PC-9 (cell line): ENCODE measurements around the gene FERMT2. TPM values are rescaled to one million over a fixed set of nuclear protein-coding genes. Genes with fewer than 3 reads are reported as not detected.

Experiments used
- BruUV-seq: library from RNA; stranded (reverse); fragments of 400-500 nt; replicated peaks from 2 replicates; lab custom pipeline; 2021; lab: Mats Ljungman, UMichigan
- CTCF ChIA-PET: fragments of 300-600 bp; sonication (Branson Sonifier 250); formaldehyde crosslinking; loops from one replicate; lab custom pipeline; 2022; ENCODE audit warnings: antibody characterized with exemption; lab: Charles Lee
- POLR2A ChIA-PET: fragments of 300-600 bp; sonication (Branson Sonifier 250); formaldehyde crosslinking; loops from one replicate; lab custom pipeline; 2022; ENCODE audit warnings: antibody characterized with exemption; ENCODE audit not compliant: unreplicated experiment; lab: Charles Lee
- DNase-seq, 2 experiments: peaks; one replicate each; pipeline versions ENCODE4 v3.0.0 to v3.0.0-alpha.2; 2015 to 2022; ENCODE audit warnings: mixed read lengths in 1 of 2
- H2AFZ ChIP-seq: fragments of 200-600 bp; sonication (generic); 2 replicates; pipeline ENCODE4 v1.8.1; 2017; ENCODE audit warnings: antibody characterized with exemption
- H3F3A ChIP-seq: fragments of 200-600 bp; sonication (generic); 2 replicates; pipeline ENCODE4 v1.8.1; 2017; ENCODE audit warnings: antibody characterized with exemption, mild to moderate bottlenecking, low read depth; ENCODE audit not compliant: insufficient read depth
- H3K27ac ChIP-seq: fragments of 200-600 bp; sonication (generic); 2 replicates; pipeline ENCODE4 v1.6.1; 2016; ENCODE audit warnings: mixed run types
- H3K27me3 ChIP-seq: fragments of 200-600 bp; sonication (generic); 2 replicates; pipeline ENCODE4 v1.6.1; 2016; ENCODE audit warnings: low read depth, mixed run types; ENCODE audit not compliant: insufficient read depth
- H3K36me3 ChIP-seq: fragments of 200-600 bp; sonication (generic); 2 replicates; pipeline ENCODE4 v1.6.1; 2016; ENCODE audit warnings: low read depth, mixed run types
- H3K4me1 ChIP-seq: fragments of 200-600 bp; sonication (generic); replicated peaks from 2 replicates; pipeline ENCODE4 v1.6.1; 2016; ENCODE audit warnings: mixed run types; ENCODE audit not compliant: insufficient read depth
- H3K4me2 ChIP-seq: fragments of 200-600 bp; sonication (generic); 2 replicates; pipeline ENCODE4 v1.6.1; 2017; ENCODE audit warnings: mixed run types
- H3K4me3 ChIP-seq: fragments of 200-600 bp; sonication (generic); 2 replicates; pipeline ENCODE4 v1.6.1; 2016; ENCODE audit warnings: mixed run types
- H3K79me2 ChIP-seq: fragments of 200-600 bp; sonication (generic); 2 replicates; pipeline ENCODE4 v1.6.1; 2017; ENCODE audit warnings: low read depth, mixed run types
- H3K9me2 ChIP-seq: fragments of 200-600 bp; sonication (generic); 2 replicates; pipeline ENCODE4 v1.8.1; 2017; ENCODE audit warnings: mild to moderate bottlenecking; ENCODE audit not compliant: insufficient read depth
- H3K9me3 ChIP-seq: fragments of 200-600 bp; sonication (generic); 2 replicates; pipeline ENCODE4 v1.8.1; 2016; ENCODE audit warnings: low read depth; ENCODE audit not compliant: insufficient read depth
- H4K20me1 ChIP-seq: fragments of 200-600 bp; sonication (generic); 2 replicates; pipeline ENCODE4 v1.8.1; 2017; ENCODE audit not compliant: insufficient read depth
- CTCF ChIP-seq: fragments of 200-600 bp; sonication (generic); conservative IDR thresholded peaks from 2 replicates; pipeline ENCODE4 v1.6.1; 2017; ENCODE audit warnings: mixed run types, antibody characterized with exemption, mild to moderate bottlenecking, moderate library complexity
- EZH2 ChIP-seq: fragments of 200-600 bp; sonication (generic); IDR thresholded peaks from 2 replicates; pipeline ENCODE4 v1.8.0; 2017; ENCODE audit warnings: antibody characterized with exemption, low read depth
- intact Hi-C: fragments of 100-400 bp; cut with micrococcal nuclease; formaldehyde crosslinking; loops from one replicate; pipeline ENCODE4 v1.10.0; 2022; ENCODE audit not compliant: unreplicated experiment
- total RNA-seq: library from RNA; stranded (reverse); gene quantifications from 2 replicates; pipeline ENCODE4 v1.2.3, GENCODE V29; 2021

The FERMT2 gene
- total RNA-seq, 1 experiment from 2014 or later = 9.0 TPM

- no peaks in the 10 kb centered on the region for H4K20me1 ChIP-seq
- H3K9me3 ChIP-seq = no peaks in the 10 kb centered on the region
- H2AFZ ChIP-seq = no peak overlapping the region
- H3K9me2 ChIP-seq = no peaks in the 10 kb centered on the region
- H3K36me3 ChIP-seq = no peaks in the 10 kb centered on the region
- H3K4me1 ChIP-seq = peaks cover 4% of the 10 kb centered on the region; the same call in 1 of the 2 replicates
- BruUV-seq = no TSS peak
- H3K79me2 ChIP-seq = no peaks in the 10 kb centered on the region
- H3K27me3 ChIP-seq = no peaks in the 10 kb centered on the region
- no peak overlapping the region for H3K27ac ChIP-seq
- no peak overlapping the region for H3K4me3 ChIP-seq
- H3F3A ChIP-seq = no peaks in the 10 kb centered on the region
- ChIA-PET POLR2A (no interaction called here), CTCF (no interaction called here)
- no peak overlapping the region for H3K4me2 ChIP-seq
- intact Hi-C loops = no loop called here
- no peak for DNase-seq
- TF ChIP-seq CTCF (no peak), EZH2 (no peak)
These were observed 71.9 kb downstream of the FERMT2 start for GRCh38 chr14:52878946-52879345.

DNA sequence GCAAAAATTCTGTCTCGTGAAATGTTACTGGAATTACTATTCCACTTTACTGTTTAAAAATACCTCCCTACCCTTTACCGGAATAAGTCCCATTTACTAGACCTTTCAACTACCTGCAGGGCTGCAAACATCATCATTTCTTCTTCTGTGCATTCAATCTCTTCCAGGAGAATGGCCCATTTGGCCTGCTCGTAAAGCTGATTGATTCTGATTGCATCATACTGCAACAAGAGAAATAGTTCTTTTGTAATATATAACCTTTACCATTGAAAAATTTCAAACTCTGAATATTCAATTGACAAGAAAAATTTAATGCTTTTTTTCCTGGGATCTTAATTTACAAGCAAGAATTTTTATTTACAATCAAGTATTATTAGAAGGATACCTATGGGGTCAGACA, 72.4 kb downstream of the FERMT2 start:
- ChIA-PET CTCF (no interaction called here), POLR2A (no interaction called here)
- H3K27ac ChIP-seq = no peak overlapping the region

DNA sequence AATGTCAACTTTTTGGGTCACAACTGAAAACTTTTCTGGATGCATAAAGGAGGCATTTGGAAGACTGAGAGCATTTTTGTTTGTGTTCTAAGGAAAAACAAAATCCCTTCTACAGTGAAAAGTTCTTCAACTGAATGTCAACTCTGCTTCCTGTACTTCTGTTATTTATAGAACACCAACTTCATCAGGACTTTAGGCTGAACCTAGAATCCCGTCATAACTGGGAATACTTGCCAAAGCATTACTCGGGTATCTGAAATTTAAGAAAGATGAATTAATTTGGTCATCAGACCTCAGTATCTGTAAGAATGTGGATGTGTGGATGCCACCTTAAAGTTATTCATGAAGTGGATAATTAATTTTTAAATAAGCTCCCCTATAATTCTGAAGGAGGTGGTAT, 73.2 kb downstream of the FERMT2 start:
- Histone ChIP-seq H2AFZ (no peak overlapping the region), H3K4me2 (no peak overlapping the region), H3K4me1 (peaks cover 11% of the 10 kb centered on the region; the same call in 1 of the 2 replicates), H3K36me3 (no peaks in the 10 kb centered on the region), H3K79me2 (no peaks in the 10 kb centered on the region), H3K4me3 (no peak overlapping the region), H4K20me1 (no peaks in the 10 kb centered on the region), H3K9me2 (no peaks in the 10 kb centered on the region), H3F3A (no peaks in the 10 kb centered on the region; the same call in 1 of the 2 replicates), H3K27me3 (no peaks in the 10 kb centered on the region), H3K9me3 (no peaks in the 10 kb centered on the region), H3K27ac (no peak overlapping the region)
- POLR2A ChIA-PET = no interaction called here
- intact Hi-C loops = no loop called here
- CTCF ChIA-PET = no interaction called here
- BruUV-seq = no TSS peak
- DNase-seq = no peak
- TF ChIP-seq CTCF (no peak), EZH2 (no peak)

More for the DNA sequence above, 72.4 kb downstream of the FERMT2 start:
- no peaks in the 10 kb centered on the region; the same call in 1 of the 2 replicates for H3F3A ChIP-seq
- H2AFZ ChIP-seq = no peak overlapping the region
- no peaks in the 10 kb centered on the region for H4K20me1 ChIP-seq
- no peak for DNase-seq
- no peaks in the 10 kb centered on the region for H3K79me2 ChIP-seq
- no peak overlapping the region for H3K4me2 ChIP-seq
- H3K9me3 ChIP-seq = no peaks in the 10 kb centered on the region
- H3K4me3 ChIP-seq = no peak overlapping the region
- no peaks in the 10 kb centered on the region for H3K36me3 ChIP-seq
- peaks cover 8% of the 10 kb centered on the region; the same call in 1 of the 2 replicates for H3K4me1 ChIP-seq
- TF ChIP-seq CTCF (no peak), EZH2 (no peak)
- H3K27me3 ChIP-seq = no peaks in the 10 kb centered on the region
- BruUV-seq = no TSS peak
- H3K9me2 ChIP-seq = no peaks in the 10 kb centered on the region
- intact Hi-C loops = no loop called here
